Measurements from ENCODE around the gene USP4.

- TF ChIP-seq CTCF (IDR thresholded peaks at IDR 0.05) (no peak), POLR2A (IDR thresholded peaks at IDR 0.05) (no peak)
Observed at GRCh38 chr3:49387721-49388120, 47.9 kb upstream of the USP4 start.

Data from lower leg skin (tissue), 3 donors.